HG02970 (cell line): ENCODE data around the gene UBE2O.
A peak's percentile ranks its signal among the peaks of the same experiment; 100 is the strongest.

Experiments
- ATAC-seq: cut with Tn5 transposase; IDR thresholded peaks from one replicate; pipeline ENCODE4 v1.9.1; 2021; ENCODE audit warnings: mild to moderate bottlenecking, moderate library complexity, moderate number of reproducible peaks; ENCODE audit not compliant: unreplicated experiment, low FRiP score

Gene UBE2O

DNA sequence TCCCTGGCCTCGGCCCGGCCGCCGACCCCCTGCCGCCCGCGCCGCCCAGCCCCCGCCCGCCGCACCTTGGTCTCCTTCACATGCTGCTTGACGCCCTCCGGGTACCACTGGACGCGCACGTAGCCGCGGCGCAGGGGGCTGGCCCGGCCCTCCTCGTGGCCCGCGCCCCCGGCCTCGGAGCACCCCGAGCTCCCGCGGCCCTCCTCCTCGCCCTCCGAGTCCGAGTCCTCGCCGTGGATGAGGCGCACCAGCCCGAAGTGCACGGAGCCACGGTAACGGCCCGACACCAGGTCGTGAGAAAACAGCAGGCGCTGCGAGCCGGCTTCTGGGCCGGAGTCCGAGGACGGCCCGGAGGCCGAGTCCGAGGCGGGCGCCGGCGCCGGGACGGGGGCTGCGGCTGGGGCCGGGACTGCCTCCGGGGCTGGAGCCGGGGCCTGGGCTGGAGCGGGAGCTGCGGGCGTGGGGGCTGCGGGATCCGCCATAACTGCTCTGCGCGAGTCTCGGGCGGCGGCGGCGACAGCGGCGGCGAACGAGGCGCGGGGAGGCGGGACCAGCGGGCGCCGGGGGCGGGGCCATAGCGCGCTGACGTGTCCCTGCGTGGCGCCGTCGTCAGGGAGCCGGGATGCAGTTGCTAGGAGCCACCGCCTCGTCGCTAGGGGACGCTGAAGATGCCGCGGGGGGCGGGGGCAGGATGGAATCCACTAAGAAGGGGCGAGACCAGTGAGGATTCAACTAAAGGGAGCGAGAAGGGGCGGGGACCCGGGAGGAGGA, at the start of gene UBE2O:
UBE2O (minus strand) TSS at position 493 of the 771 bp plus-strand sequence; CDS start at position 482, 11 bp downstream.
- ATAC-seq = peak; percentile 85

DNA sequence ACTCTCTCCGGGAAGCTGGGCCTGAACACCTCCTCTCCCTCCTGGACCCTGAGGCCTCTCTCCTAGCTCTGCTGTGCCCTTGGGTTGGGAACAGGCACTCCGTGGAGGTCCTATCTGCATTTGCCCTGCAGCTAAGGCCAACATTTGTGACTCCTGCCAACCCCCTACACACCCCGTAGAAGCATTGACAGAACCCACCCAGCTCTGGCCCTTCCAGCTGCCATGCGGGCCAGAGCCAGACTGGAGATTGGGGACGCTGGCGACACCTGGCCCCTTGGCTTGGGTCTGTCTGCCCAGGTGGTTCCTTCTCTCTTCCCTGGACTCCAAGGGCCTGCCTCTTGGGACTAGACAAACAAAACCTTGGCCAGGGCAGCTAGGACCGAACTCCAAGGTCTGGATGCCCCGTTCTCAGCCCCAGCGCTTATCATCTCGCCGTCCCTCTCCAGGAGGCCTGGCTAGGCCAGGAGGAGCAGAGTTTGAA, 48.9 kb upstream of the UBE2O start:
- no peak for ATAC-seq

DNA sequence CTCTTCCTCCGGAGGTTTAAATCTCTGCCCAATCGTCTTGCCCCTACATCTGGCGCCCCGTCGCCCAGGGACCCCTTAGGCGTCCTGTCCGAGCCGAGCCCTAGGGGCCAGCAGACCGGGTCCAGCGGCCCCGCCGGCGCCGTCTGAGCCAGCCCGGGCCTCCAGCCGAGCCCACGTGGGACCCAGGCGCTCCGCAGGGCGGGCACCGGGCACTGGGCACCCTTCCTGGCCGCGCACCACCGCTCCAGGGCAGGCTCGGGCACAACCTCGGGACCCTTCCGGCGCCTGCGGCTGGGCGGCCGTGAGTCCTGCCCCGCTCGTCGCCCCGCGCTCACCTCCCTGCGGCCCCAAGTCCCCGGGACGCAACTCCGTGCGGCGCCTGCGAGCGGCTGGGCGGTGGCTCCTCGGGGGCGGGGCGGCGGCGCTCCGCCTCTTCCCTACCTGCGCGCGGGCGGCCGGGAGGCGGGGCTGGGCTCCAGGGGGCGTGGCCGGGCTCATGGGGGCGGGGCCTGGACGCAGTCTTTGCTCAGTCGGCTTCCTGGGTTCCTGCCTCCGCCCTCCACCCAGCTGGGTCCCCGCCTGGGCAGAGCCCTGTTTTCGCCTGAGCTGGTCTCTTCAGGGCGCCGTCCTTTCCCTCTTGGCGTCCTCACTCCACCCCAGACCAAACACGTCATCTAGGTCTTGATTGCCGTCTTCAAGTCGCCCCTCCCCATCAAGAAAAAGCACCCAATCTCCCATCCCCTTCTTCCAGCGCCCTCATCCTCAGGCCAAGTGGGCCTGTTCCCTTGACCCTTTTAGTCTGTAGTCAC, 48.3 kb upstream of the UBE2O start, which contains the start of gene RHBDF2:
RHBDF2 (minus strand) TSS at position 406 of the 809 bp plus-strand sequence. CDS start 19,899 bp downstream, outside the sequence.
- peak; percentile 70 for ATAC-seq

DNA sequence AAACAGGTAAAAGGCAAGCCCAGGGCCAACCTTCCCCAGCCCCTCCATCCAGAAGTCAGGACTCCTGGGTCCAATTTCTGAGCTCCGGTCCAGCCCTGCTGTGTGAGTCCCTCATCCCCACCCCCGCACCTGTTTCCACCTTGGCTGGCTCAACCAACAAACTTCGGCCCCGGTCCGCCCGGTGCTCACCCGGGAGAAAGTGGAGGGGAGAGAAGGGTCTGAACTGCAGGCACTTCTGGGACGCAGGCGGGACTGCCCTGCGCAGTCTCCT, 47.7 kb upstream of the UBE2O start:
- no peak for ATAC-seq

DNA sequence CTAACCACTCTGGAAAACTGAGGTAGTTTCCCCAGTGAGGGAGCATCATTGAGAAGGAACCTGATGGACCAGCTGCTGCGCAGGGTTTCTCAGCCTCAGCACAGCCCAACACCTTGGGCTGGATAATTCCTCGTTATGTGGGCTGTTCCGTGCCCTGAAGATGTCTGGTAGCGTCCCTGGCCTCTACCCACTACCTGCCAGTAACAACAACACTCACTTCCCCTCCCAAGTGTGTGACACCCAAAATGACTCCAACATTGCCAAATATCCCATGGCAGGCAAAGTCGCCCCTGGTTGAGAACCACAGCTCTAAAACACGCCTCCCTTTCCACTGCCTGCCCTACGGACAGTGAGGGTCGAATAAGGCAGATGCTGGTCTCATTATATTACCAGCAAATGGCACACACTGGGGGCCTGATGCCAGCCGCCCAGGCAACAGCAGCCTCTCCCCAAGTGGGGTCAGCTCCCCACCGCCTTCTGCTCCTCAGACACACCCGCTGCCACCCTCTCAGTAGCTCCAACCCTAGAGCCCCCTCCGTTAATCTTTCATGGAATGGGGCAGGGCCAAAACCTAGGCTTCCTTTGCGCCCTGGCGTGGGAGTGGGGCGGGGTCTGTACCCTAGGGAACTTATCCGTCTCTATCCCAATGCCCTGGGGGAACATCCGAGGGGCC, 47.3 kb upstream of the UBE2O start:
- ATAC-seq = no peak

DNA sequence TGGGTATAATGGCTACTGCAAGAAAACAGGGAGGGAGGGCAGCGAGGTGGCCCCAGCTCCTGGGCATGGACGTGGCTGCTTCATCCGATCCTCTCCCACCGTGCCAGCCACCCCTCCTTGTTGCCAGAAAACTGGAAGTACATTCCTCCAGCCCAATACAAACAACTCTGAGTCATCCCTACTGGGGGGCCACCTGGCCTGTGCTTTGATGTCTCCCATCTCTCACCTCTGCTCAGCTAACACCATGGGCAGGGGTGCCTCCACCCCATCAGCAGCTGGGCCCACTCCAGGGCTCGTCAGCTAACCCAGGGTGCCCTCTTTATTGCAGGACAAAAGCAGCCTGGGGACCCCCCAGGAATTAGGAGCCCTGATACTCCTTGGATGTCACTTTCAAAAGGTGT, 46.3 kb upstream of the UBE2O start:
- ATAC-seq = no peak

DNA sequence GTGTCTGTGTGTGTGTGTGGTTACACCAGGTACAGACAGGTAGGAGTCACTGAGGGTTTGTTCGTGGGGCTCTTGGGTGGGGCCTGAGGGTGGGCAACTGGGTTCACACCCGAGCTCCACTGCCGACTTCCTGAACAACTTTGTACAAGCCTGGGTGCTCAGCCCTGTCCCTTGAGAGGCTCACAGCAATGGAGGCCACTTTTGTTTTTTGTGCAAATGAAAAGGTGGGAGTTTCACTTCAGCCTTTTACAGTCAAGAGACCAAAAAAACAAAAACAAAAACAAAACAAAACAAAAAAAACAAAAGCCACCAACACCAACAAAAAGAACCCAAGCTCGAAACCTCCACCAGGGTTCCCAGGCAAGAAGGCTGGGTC, 45.9 kb upstream of the UBE2O start:
- no peak for ATAC-seq

DNA sequence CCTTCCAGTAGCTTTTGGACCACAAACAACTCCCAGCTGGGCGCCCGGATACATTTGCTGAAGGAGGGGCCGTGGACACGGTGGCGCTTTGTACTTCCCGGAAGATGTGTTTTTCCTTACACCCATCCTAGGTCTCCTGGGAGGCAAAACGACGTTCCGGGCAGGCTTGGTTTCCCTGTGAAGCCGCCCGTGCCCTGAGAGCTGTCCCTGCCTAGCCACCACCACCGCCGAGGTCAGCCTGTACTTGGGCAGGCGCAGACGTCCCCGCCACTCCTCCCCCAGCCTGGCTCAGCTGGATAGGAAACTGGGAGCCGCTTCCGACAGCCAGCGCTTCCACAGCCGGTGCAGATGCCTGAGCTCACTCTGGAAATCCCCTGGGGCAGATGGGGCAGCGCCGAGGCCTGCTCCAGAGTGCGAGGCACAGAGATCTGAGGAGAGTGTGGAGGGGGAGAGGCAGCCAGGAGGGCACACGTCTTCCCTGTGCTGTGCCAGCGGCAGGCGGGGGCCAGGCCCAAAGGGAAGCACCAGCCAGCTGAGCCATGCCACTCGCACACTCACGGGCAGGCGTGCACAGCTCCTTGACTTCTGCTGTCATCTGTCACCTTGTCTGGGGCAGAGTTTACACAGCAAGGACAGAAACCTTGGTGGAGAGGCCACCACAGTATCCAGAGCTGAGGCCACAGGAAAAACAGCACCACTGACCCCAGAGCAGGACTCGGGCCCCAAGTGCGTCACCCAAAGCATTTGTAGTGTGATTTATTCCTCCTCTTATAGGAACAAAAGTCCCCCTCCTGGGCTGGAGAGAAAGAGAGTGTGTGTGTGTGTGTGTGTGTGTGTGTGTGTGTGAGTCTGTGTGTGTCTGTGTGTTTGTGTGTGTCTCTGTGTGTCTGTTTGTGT, 45.3 kb upstream of the UBE2O start:
- no peak for ATAC-seq

DNA sequence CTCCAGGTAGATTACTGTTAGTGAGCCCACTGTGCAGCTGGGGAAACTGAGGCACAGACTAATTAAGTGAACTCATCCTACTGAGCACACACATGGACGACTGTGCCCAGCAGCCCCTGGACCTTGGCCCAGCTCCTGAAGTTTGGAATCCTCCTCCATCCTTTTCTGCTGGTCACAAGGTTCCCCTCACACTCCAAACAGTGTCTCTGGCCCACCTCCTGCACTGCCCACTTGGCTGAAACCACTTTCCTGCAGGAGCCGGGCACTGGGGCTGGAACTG, 44.7 kb upstream of the UBE2O start:
- no peak for ATAC-seq

DNA sequence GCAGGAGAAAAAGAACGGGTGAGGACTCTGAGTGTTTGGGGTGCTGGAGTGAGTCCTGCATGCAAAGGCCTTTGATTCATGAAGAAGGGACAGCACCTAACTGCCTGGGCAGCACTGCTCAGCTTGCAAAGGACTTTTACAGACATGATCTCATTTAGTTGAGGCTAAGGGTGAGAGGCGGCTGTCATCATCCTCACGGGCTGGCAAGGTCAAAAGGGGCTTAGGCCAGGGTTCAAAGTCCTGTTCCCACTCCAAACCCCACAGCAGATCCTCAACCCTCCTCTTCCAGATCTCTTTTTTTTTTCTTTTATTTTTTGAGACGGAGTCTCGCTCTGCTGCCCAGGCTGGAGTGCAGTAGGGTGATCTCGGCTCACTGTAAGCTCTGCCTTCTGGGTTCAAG, 43.5 kb upstream of the UBE2O start:
- no peak for ATAC-seq

DNA sequence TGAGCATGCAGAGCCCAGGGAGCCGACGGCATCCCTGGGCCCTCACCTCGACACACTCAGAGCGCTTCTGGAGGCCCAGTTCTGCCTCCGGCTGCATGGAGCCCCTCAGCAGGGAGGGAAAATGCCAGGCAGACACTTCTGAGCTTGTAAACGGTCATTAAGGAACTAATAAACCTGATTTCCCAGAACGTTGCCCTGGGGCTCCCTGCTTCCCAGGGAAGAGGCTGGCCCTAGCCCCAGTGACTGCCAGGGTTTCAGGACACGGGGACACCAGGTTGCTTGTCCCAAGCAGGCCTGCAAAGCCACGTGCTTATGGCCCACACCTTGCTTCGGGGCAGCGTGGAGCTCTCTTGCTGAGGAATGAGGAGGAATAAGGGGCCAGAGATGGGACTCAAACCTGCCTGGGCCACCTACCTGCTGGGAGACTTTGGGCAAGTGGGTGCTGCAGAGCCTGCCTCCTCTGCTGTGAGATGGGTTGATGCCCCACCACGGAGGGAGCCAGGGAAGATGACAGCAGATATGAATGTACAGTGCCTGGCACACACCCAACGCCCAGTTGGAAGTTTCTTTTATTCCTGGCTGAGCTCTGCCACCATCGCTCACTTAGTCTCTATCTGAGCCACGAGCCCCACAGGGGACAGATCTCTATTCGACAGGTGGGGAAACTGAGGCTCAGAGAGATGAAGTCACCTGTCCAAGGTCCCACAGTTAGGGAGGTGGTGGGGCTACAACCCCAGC, 42.9 kb upstream of the UBE2O start:
- ATAC-seq = no peak

DNA sequence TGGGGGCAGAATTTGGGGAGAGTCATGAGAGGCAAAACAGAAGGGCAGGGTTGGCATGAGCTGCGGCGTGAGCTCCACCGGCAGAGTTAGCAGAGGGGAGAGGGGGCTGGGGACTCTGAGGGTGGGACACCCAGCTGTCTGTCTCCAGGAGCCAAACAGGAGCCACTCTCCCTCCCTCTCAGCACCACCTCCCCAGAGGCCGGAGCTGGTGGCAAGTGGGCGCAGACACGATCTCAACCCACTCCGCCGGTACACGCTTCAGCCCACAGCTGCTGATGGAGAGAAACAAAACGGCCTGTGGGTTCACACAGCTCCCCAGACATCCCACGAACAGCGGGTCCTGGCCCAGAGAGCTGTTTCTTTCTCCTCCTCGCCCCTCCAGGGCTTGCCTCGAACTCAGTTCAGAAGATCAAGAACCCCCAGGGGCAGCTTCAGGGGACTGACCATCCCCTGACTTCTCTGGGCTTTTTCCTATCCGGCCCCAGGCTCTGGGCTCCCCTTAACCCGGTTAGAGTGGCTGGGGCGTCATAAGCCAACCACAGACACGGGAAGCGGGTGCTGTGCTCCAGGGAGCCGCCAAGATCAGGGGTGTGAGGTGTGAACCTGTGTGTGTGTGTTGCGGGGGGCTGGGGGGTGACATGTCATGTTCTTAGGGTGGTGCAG, 40.7 kb upstream of the UBE2O start:
- ATAC-seq = no peak

DNA sequence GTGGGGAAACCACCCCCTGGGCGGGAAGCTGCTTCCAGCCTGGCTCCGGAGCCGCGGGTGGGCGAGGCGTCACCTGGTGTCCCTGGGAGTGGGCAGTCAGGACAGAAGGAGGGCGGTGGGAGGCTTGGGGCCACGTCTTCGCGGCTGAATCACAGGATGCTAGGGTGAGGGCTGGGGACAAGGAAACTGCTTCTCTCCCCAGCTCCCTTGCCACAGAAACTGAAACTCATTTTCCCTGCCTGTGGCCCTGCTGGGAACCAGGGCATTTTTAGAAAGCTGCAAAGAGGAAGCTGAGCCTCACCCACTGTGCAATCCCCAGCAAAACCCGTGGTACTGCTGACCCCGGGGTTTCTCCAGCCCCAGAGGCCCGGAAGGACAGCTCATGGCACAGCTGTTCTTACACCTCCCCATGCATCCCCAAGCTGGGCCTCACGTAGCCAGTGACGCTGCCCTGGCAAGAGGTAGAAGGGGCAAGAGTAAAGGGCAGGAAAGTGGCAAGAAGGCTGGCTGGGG, 40.1 kb upstream of the UBE2O start:
- no peak for ATAC-seq

DNA sequence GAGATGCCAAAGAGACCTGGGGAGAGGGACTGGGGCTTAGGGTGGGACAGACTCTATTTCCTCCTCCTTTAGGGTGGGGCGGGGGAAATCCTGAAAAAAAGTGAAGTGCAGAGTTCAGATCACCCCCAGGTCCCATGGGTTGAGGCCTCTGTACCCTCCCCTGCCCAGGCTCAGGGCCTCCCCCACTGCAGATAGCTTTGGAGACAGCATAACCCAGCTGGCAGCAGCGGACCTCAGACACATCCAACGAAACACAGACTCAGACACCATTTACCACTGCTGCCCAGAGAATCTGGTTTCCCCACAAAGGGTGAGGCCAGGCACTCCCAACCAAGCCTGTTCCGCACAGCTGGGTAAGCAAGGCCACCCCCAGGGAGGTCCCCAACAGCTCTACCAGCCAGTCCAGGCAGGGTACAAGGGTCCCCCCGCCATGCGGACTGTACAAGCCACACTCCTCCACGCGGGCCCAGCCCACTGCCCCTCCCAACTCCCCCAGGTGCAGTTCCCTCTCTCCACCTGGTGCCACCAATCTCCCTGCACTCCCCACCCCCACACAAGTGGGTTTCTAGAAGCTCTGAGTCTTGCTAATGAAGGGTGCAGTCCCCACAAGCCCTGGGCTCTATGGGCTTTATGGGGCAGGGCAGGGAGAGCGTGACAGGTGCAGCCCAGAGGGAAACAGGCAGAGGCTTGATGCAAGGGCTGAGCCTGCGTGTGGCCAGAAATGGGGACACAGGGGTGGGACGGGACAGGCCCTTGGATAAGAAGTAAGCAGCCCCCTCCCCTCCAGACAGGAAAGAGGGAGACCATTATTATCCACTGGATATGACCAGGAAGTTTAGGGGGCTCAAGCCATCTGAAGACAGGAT, 39.4 kb upstream of the UBE2O start:
- no peak for ATAC-seq

DNA sequence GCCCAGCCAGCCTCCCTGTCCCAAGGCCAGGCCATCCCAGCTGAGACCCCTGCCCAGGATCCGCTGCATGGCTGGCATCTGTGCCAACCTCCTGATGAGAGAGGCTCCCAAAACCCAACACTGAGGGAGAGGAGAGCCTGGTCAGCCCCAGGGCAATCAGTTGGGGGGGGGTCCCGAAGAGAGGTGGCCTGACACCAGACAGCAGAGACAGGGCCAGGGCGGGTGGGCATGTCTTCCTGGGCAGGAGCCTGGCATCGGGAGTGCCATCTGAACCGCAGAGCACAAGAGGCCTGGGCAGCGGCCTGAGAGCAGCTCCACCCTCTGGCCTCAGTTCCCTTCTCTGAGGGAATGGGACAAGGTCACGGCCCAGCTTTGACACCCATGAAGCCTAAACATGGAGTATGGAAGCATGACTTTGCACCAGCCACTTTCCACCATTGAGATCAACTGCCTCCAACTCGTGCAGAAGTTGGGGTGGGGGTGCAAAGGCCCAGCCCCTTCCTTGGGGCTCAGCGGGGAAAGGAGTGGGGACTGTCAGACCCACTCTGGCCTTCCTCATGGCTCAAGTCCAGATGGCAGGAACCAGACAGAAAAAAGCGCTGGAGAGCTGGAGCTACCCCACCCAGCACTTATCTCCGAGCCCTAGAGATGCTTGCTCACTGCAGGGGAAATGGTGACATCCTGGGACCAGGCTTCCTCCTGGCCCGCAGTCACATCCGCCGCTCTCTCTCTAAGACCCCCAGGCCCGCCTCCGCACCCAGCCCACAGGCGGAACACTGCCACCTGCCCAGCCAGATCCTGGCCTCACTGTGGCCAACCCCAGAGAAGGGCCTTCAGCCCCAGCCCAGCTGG, 38.5 kb upstream of the UBE2O start:
- no peak for ATAC-seq

DNA sequence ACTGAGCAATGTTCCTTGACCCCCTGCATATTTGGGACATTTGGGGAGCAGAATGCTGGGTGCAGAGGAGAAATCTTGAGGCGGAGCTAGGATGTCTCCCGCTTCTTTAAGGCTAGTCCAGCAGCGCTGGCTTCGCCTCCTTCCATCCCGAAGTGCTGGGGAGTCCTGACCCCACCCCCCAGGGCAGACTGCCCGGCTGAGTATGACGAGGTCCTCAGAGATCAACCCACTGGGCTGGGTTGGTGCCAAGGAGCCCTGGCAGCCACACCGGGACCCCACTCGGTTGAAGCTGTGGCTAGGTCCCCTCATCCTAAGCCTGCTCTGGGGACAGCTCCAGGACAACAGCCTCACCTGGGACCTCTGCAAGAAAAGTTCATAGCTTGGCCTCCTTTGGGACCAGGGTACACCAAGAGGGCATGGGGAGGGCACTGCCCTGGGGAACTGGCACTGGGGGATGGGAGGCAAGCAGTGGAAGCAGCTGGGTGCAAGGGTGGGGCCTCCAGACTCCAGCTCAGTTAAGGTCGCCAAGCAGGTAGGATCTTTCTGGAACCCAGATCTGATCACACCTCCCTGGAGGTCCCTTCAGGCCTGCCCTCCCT, 37.3 kb upstream of the UBE2O start:
- no peak for ATAC-seq
